GM19351 (cell line): ENCODE data around the gene KLF16.

Experiments
- ATAC-seq: cut with Tn5 transposase; IDR thresholded peaks from one replicate; pipeline ENCODE4 v1.9.1; 2021; ENCODE audit warnings: mild to moderate bottlenecking, moderate library complexity; ENCODE audit not compliant: unreplicated experiment

The KLF16 gene

GRCh38 chr19:1871630-1872029 is 8.3 kb upstream of the KLF16 start:
- no peak for ATAC-seq

- no peak for ATAC-seq
Observed at GRCh38 chr19:1871140-1871597, 7.8 kb upstream of the KLF16 start.

- ATAC-seq, result no peak
Observed at GRCh38 chr19:1868971-1869370, 5.6 kb upstream of the KLF16 start.

- ATAC-seq, result no peak
Observed at GRCh38 chr19:1867349-1867724, 4.0 kb upstream of the KLF16 start.

- no peak for ATAC-seq
Observed at GRCh38 chr19:1866693-1867348, 3.4 kb upstream of the KLF16 start.

GRCh38 chr19:1865172-1866010 is 2.0 kb upstream of the KLF16 start:
- no peak for ATAC-seq

GRCh38 chr19:1864480-1865171 is 1.2 kb upstream of the KLF16 start:
- ATAC-seq, result no peak

GRCh38 chr19:1863638-1864479 is 480 bp upstream of the KLF16 start:
- peak; percentile 61 for ATAC-seq

GRCh38 chr19:1862424-1863327 is 703 bp downstream of the KLF16 start:
- no peak for ATAC-seq

GRCh38 chr19:1862068-1862423 is 1.3 kb downstream of the KLF16 start:
- no peak for ATAC-seq

- ATAC-seq, result no peak
Observed at GRCh38 chr19:1861599-1862031, 1.8 kb downstream of the KLF16 start.

GRCh38 chr19:1860821-1861598 is 2.4 kb downstream of the KLF16 start:
- no peak for ATAC-seq

GRCh38 chr19:1860042-1860775 is 3.2 kb downstream of the KLF16 start:
- ATAC-seq, result no peak

GRCh38 chr19:1859331-1859781 is 4.0 kb downstream of the KLF16 start:
- no peak for ATAC-seq

GRCh38 chr19:1858412-1859081 is 4.8 kb downstream of the KLF16 start:
- no peak for ATAC-seq

GRCh38 chr19:1857648-1858326 is 5.6 kb downstream of the KLF16 start:
- ATAC-seq, result no peak
